Measurements from ENCODE around the gene PDE8B.

GRCh38 chr5:77170196-77170890 lies 40.1 kb upstream of the PDE8B start:
- TF ChIP-seq EZH2phosphoT487 (IDR thresholded peaks at IDR 0.05; ENCODE audit: borderline replicate concordance) (no peak), POLR2A (IDR thresholded peaks at IDR 0.05; ENCODE audit: borderline replicate concordance, extremely low read depth, insufficient read depth, insufficient read length) (no peak), CEBPB (IDR thresholded peaks at IDR 0.05; ENCODE audit: low read depth) (no peak), EZH2 (IDR thresholded peaks at IDR 0.05) (no peak), CBX3 (IDR thresholded peaks at IDR 0.05; ENCODE audit: low read depth) (no peak), POLR2AphosphoS5 (IDR thresholded peaks at IDR 0.05; ENCODE audit: low read depth, low read length) (no peak), ZNF274 (IDR thresholded peaks at IDR 0.05; ENCODE audit: low read depth, low read length) (no peak), JUND (IDR thresholded peaks at IDR 0.05) (no peak), SP1 (IDR thresholded peaks at IDR 0.05; ENCODE audit: low read depth) (no peak)
- TF ChIP-seq, protein P1, sequence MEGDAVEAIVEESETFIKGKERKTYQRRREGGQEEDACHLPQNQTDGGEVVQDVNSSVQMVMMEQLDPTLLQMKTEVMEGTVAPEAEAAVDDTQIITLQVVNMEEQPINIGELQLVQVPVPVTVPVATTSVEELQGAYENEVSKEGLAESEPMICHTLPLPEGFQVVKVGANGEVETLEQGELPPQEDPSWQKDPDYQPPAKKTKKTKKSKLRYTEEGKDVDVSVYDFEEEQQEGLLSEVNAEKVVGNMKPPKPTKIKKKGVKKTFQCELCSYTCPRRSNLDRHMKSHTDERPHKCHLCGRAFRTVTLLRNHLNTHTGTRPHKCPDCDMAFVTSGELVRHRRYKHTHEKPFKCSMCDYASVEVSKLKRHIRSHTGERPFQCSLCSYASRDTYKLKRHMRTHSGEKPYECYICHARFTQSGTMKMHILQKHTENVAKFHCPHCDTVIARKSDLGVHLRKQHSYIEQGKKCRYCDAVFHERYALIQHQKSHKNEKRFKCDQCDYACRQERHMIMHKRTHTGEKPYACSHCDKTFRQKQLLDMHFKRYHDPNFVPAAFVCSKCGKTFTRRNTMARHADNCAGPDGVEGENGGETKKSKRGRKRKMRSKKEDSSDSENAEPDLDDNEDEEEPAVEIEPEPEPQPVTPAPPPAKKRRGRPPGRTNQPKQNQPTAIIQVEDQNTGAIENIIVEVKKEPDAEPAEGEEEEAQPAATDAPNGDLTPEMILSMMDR (IDR thresholded peaks at IDR 0.05 in 2 of 3, conservative IDR thresholded peaks at IDR 0.05 in 1 of 3; ENCODE audit: borderline replicate concordance in 1 of 3, insufficient read depth in 1 of 3, low read depth in 2 of 3, low read length in 2 of 3) = no peak
- TF ChIP-seq, protein P2, sequence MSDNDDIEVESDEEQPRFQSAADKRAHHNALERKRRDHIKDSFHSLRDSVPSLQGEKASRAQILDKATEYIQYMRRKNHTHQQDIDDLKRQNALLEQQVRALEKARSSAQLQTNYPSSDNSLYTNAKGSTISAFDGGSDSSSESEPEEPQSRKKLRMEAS (IDR thresholded peaks at IDR 0.05) = no peak
- TF ChIP-seq, protein P3, sequence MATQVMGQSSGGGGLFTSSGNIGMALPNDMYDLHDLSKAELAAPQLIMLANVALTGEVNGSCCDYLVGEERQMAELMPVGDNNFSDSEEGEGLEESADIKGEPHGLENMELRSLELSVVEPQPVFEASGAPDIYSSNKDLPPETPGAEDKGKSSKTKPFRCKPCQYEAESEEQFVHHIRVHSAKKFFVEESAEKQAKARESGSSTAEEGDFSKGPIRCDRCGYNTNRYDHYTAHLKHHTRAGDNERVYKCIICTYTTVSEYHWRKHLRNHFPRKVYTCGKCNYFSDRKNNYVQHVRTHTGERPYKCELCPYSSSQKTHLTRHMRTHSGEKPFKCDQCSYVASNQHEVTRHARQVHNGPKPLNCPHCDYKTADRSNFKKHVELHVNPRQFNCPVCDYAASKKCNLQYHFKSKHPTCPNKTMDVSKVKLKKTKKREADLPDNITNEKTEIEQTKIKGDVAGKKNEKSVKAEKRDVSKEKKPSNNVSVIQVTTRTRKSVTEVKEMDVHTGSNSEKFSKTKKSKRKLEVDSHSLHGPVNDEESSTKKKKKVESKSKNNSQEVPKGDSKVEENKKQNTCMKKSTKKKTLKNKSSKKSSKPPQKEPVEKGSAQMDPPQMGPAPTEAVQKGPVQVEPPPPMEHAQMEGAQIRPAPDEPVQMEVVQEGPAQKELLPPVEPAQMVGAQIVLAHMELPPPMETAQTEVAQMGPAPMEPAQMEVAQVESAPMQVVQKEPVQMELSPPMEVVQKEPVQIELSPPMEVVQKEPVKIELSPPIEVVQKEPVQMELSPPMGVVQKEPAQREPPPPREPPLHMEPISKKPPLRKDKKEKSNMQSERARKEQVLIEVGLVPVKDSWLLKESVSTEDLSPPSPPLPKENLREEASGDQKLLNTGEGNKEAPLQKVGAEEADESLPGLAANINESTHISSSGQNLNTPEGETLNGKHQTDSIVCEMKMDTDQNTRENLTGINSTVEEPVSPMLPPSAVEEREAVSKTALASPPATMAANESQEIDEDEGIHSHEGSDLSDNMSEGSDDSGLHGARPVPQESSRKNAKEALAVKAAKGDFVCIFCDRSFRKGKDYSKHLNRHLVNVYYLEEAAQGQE (IDR thresholded peaks at IDR 0.05; ENCODE audit: low read depth) = no peak

Data from HCT116 (cell line).